Muscle layer of colon (tissue), 2 donors: Measurements from ENCODE around the gene SPATS2L.

Experiments used
- H3K27ac ChIP-seq: one replicate; pipeline ENCODE4 v1.7.0; 2013; ENCODE audit warnings: low read depth, mild to moderate bottlenecking, low read length, moderate library complexity
- H3K27me3 ChIP-seq, 2 donors: one replicate each; pipeline ENCODE4 v1.7.0; 2013; ENCODE audit warnings: low read length in 2 of 2, mild to moderate bottlenecking in 2 of 2; ENCODE audit not compliant: insufficient read depth in 2 of 2, control insufficient read depth in 1 of 2
- H3K36me3 ChIP-seq: one replicate; pipeline ENCODE4 v1.7.0; 2013; ENCODE audit warnings: mild to moderate bottlenecking, low read length; ENCODE audit not compliant: insufficient read depth
- H3K4me1 ChIP-seq: one replicate; pipeline ENCODE4 v1.7.0; 2013; ENCODE audit warnings: mild to moderate bottlenecking, low read length; ENCODE audit not compliant: insufficient read depth
- H3K4me3 ChIP-seq, 2 donors: one replicate each; pipeline ENCODE4 v1.7.0; 2013; ENCODE audit warnings: low read length in 2 of 2, low read depth in 1 of 2, mild to moderate bottlenecking in 1 of 2, moderate library complexity in 1 of 2
- H3K9ac ChIP-seq: one replicate; pipeline ENCODE4 v1.7.0; 2013; ENCODE audit warnings: low read length
- H3K9me3 ChIP-seq: one replicate; pipeline ENCODE4 v1.7.0; 2013; ENCODE audit warnings: mild to moderate bottlenecking, low read length
- donor health status: abdominal sarcoma.
- donor health status: Adenocarcinoma of cecum.

SPATS2L gene

GRCh38 chr2:200452377-200452776 is 145.9 kb downstream of the SPATS2L start:
- no peaks in the 10 kb centered on the region for H3K27me3 ChIP-seq
- H3K9me3 ChIP-seq: no peaks in the 10 kb centered on the region
- H3K27ac ChIP-seq: no peak overlapping the region
- H3K4me3 ChIP-seq: no peak overlapping the region
- H3K36me3 ChIP-seq: peaks cover 3% of the 10 kb centered on the region
- H3K9ac ChIP-seq: no peak overlapping the region
- peaks cover 16% of the 10 kb centered on the region for H3K4me1 ChIP-seq

GRCh38 chr2:200453142-200453852 is 146.8 kb downstream of the SPATS2L start:
- H3K27ac ChIP-seq: no peak overlapping the region

GRCh38 chr2:200453853-200454534 is 147.5 kb downstream of the SPATS2L start:
- Histone ChIP-seq H3K4me1 (peaks cover 16% of the 10 kb centered on the region), H3K9ac (no peak overlapping the region), H3K27ac (no peak overlapping the region), H3K27me3 (no peaks in the 10 kb centered on the region), H3K9me3 (no peaks in the 10 kb centered on the region), H3K4me3 (no peak overlapping the region), H3K36me3 (peaks cover 4% of the 10 kb centered on the region)

More at GRCh38 chr2:200453142-200453852, 146.8 kb downstream of the SPATS2L start:
- Histone ChIP-seq H3K9ac (no peak overlapping the region), H3K27me3 (no peaks in the 10 kb centered on the region), H3K4me3 (no peak overlapping the region), H3K9me3 (no peaks in the 10 kb centered on the region), H3K36me3 (peaks cover 4% of the 10 kb centered on the region), H3K4me1 (peaks cover 16% of the 10 kb centered on the region)

- Histone ChIP-seq H3K9ac (no peak overlapping the region), H3K27me3 (no peaks in the 10 kb centered on the region), H3K27ac (no peak overlapping the region), H3K9me3 (no peaks in the 10 kb centered on the region), H3K4me3 (no peak overlapping the region), H3K4me1 (peaks cover 8% of the 10 kb centered on the region), H3K36me3 (peaks cover 4% of the 10 kb centered on the region)
Observed at GRCh38 chr2:200454927-200455801, 148.7 kb downstream of the SPATS2L start.

- Histone ChIP-seq H3K4me1 (no peaks in the 10 kb centered on the region), H3K4me3 (no peak overlapping the region), H3K27ac (no peak overlapping the region), H3K27me3 (no peaks in the 10 kb centered on the region), H3K9me3 (no peaks in the 10 kb centered on the region), H3K36me3 (peaks cover 5% of the 10 kb centered on the region), H3K9ac (no peak overlapping the region)
Observed at GRCh38 chr2:200455958-200456421, 149.5 kb downstream of the SPATS2L start.

- H3K4me1 ChIP-seq: no peaks in the 10 kb centered on the region
- no peaks in the 10 kb centered on the region for H3K9me3 ChIP-seq
- no peaks in the 10 kb centered on the region for H3K27me3 ChIP-seq
- no peak overlapping the region for H3K9ac ChIP-seq
- H3K4me3 ChIP-seq: no peak overlapping the region
- no peak overlapping the region for H3K27ac ChIP-seq
- H3K36me3 ChIP-seq: peaks cover 11% of the 10 kb centered on the region
Observed at GRCh38 chr2:200456567-200456966, 150.1 kb downstream of the SPATS2L start.

GRCh38 chr2:200459101-200459500 is 152.6 kb downstream of the SPATS2L start:
- no peak overlapping the region for H3K27ac ChIP-seq
- H3K9me3 ChIP-seq: no peaks in the 10 kb centered on the region
- H3K27me3 ChIP-seq: no peaks in the 10 kb centered on the region
- H3K36me3 ChIP-seq: peaks cover 11% of the 10 kb centered on the region
- no peak overlapping the region for H3K9ac ChIP-seq
- H3K4me1 ChIP-seq: no peaks in the 10 kb centered on the region
- no peak overlapping the region for H3K4me3 ChIP-seq

- Histone ChIP-seq H3K9ac (no peak overlapping the region), H3K4me3 (no peak overlapping the region), H3K4me1 (peaks cover 7% of the 10 kb centered on the region), H3K36me3 (peaks cover 11% of the 10 kb centered on the region), H3K27ac (no peak overlapping the region), H3K9me3 (no peaks in the 10 kb centered on the region), H3K27me3 (no peaks in the 10 kb centered on the region)
Observed at GRCh38 chr2:200461846-200462710, 155.6 kb downstream of the SPATS2L start.

- Histone ChIP-seq H3K9ac (no peak overlapping the region), H3K4me1 (peaks cover 12% of the 10 kb centered on the region), H3K4me3 (no peak overlapping the region), H3K27me3 (no peaks in the 10 kb centered on the region), H3K27ac (no peak overlapping the region), H3K36me3 (peaks cover 20% of the 10 kb centered on the region), H3K9me3 (no peaks in the 10 kb centered on the region)
Observed at GRCh38 chr2:200463452-200463851, 157.0 kb downstream of the SPATS2L start.

- no peak overlapping the region for H3K27ac ChIP-seq
- H3K36me3 ChIP-seq: peaks cover 28% of the 10 kb centered on the region
- H3K4me3 ChIP-seq: no peak overlapping the region
- H3K9me3 ChIP-seq: no peaks in the 10 kb centered on the region
- no peak overlapping the region for H3K9ac ChIP-seq
- H3K4me1 ChIP-seq: peaks cover 28% of the 10 kb centered on the region
- no peaks in the 10 kb centered on the region for H3K27me3 ChIP-seq
Observed at GRCh38 chr2:200466425-200467418, 160.2 kb downstream of the SPATS2L start.
